OCI-LY7 (cell line): Measurements from ENCODE around the gene MARCHF9.

Source experiments
- CTCF ChIP-seq: fragments of 200-600 bp; sonication (generic); conservative IDR thresholded peaks from 2 replicates; pipeline ENCODE4 v1.5.1; 2014; ENCODE audit warnings: mild to moderate bottlenecking, antibody characterized with exemption, low read length, moderate library complexity, mixed read lengths
- EZH2phosphoT487 ChIP-seq: fragments of 200-600 bp; sonication (generic); IDR thresholded peaks from 2 replicates; pipeline ENCODE4 v1.6.1; 2018; ENCODE audit warnings: low read depth, borderline replicate concordance, mild to moderate bottlenecking, mixed run types, antibody characterized with exemption, low read length, moderate library complexity, mixed read lengths

DNA sequence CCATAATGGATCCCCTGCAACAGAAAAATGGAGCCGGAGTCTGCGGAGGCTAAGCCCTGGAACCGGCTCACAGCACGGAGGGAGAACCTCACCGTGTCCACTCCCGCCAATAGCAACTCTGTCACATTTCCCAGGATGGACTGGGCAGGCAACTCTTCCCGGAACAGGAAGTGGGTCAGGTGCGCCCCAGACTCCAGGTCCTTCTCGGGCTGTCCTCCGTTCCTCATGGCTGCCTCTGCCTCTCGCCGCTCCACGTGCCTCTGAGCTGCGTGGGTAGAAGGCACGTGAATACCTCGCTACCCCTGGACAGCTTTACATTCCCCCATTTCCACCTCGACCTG, 9.7 kb downstream of the MARCHF9 start:
- TF ChIP-seq CTCF (no peak), EZH2phosphoT487 (no peak)
